ENCODE measurements around the gene RALGPS1.

GRCh38 chr9:127049044-127049443 lies 134.5 kb downstream of the RALGPS1 start:
- TF ChIP-seq ZNF302 (tag by site-specific recombination; IDR thresholded peaks at IDR 0.05; ENCODE audit: low read depth), result no peak
- TF ChIP-seq ZNF341 (tag by site-specific recombination; IDR thresholded peaks at IDR 0.05; ENCODE audit: low read depth), result no peak
- TF ChIP-seq ZSCAN16 (tag by site-specific recombination; IDR thresholded peaks at IDR 0.05), result no peak
- TF ChIP-seq TRIM28 (IDR thresholded peaks at IDR 0.05; ENCODE audit: borderline replicate concordance, low read length), result no peak
- TF ChIP-seq ZNF501 (tag by site-specific recombination; IDR thresholded peaks at IDR 0.05), result no peak
- TF ChIP-seq BCL11B (tag by site-specific recombination; IDR thresholded peaks at IDR 0.05; ENCODE audit: low read depth), result no peak
